K562 (cell line): Measurements from ENCODE around the gene FAM24B. TPM values are rescaled to one million over a fixed set of nuclear protein-coding genes. Genes with fewer than 3 reads are reported as not detected.

Experiments
- ATAC-seq: fragments of 200-7000 bp; cut with Tn5 transposase; 3 replicates; pipeline ENCODE4 v1.9.1; 2020; ENCODE audit warnings: moderate library complexity
- BruUV-seq: library from RNA; stranded (reverse); fragments of 400-500 nt; replicated peaks from 2 replicates; lab custom pipeline; 2021; lab: Mats Ljungman, UMichigan
- CTCF ChIA-PET: fragments of 300-600 bp; formaldehyde crosslinking; extraction: SDS; loops from one replicate; lab custom pipeline; 2021; ENCODE audit warnings: low intra/inter-chr PET ratio; lab: Yijun Ruan, JAX
- POLR2A ChIA-PET: fragments of 300-600, 350-650 bp; sonication (Branson Sonifier 250); formaldehyde crosslinking; extraction: SDS; loops from one replicate; lab custom pipeline; 2021; ENCODE audit warnings: antibody characterized with exemption, inconsistent platforms; lab: Yijun Ruan, JAX
- DNase-seq, 4 experiments: peaks; one replicate each; pipeline versions ENCODE4 v3.0.0 to v3.0.0-alpha.2; 2011 to 2018; ENCODE audit warnings: low spot score in 3 of 4, mixed read lengths in 3 of 4; ENCODE audit errors: extremely low read depth in 1 of 4
- FAIRE-seq: peaks from 2 replicates; lab custom pipeline; 2011; peaks lifted over from hg19 to GRCh38; lab: Jason Lieb, UNC
- H2AFZ ChIP-seq: 2 replicates; pipeline ENCODE4 v1.6.0; 2011; ENCODE audit warnings: low read depth, low read length, control low read depth, inconsistent platforms
- H3K27ac ChIP-seq: fragments of 200-600 bp; 3 replicates; pipeline ENCODE4 v1.8.0; 2011; ENCODE audit warnings: low read depth, mild to moderate bottlenecking, control low read depth, inconsistent platforms, low read length, moderate library complexity, mixed read lengths; ENCODE audit errors: extremely low read depth
- H3K27me3 ChIP-seq, 2 experiments: fragments of 300-600 bp in 1 of 2; 2 replicates in 1 of 2; 3 replicates in 1 of 2; pipeline versions ENCODE4 v1.6.0 to v1.8.0; 2011; ENCODE audit warnings: inconsistent platforms in 2 of 2, low read length in 2 of 2, mild to moderate bottlenecking in 1 of 2, mixed read lengths in 1 of 2, moderate library complexity in 1 of 2; ENCODE audit not compliant: control insufficient read depth in 2 of 2, insufficient read depth in 2 of 2
- H3K36me3 ChIP-seq: fragments of 300-600 bp; 3 replicates; pipeline ENCODE4 v1.8.0; 2011; ENCODE audit warnings: mild to moderate bottlenecking, low read length, inconsistent platforms; ENCODE audit not compliant: control insufficient read depth, insufficient read depth
- H3K4me1 ChIP-seq, 2 experiments: fragments of 200-600 bp in 1 of 2; replicated peaks in 1 of 2; 2 replicates in 1 of 2; 3 replicates in 1 of 2; pipeline versions ENCODE4 v1.5.1 to v1.8.0; 2011; ENCODE audit warnings: inconsistent platforms in 2 of 2, low read length in 2 of 2, mild to moderate bottlenecking in 1 of 2, mixed read lengths in 1 of 2, moderate library complexity in 1 of 2; ENCODE audit not compliant: control insufficient read depth in 2 of 2, insufficient read depth in 2 of 2
- H3K4me2 ChIP-seq: 2 replicates; pipeline ENCODE4 v1.6.1; 2011; ENCODE audit warnings: low read length, control low read depth, inconsistent platforms, mixed read lengths; ENCODE audit not compliant: insufficient read depth
- H3K4me3 ChIP-seq: fragments of 200-600 bp; sonication (generic), shearing (Covaris generic); 2 replicates; pipeline ENCODE4 v1.5.1; 2016; ENCODE audit warnings: control low read depth, inconsistent platforms
- H3K79me2 ChIP-seq: fragments of 200-600 bp; 3 replicates; pipeline ENCODE4 v1.8.0; 2011; ENCODE audit warnings: low read length, inconsistent platforms; ENCODE audit not compliant: control insufficient read depth, insufficient read depth
- H3K9ac ChIP-seq, 2 experiments: 2 replicates each; pipeline versions ENCODE4 v1.6.0 to v1.6.1; 2011; ENCODE audit warnings: low read depth in 2 of 2, low read length in 2 of 2, control low read depth in 1 of 2, inconsistent platforms in 1 of 2, mild to moderate bottlenecking in 1 of 2, mixed read lengths in 1 of 2; ENCODE audit not compliant: insufficient read depth in 1 of 2
- H3K9me1 ChIP-seq: one replicate; pipeline ENCODE4 v1.6.0; 2011; ENCODE audit warnings: inconsistent platforms, mild to moderate bottlenecking, low read length, moderate library complexity; ENCODE audit not compliant: control insufficient read depth, insufficient read depth
- H3K9me3 ChIP-seq: replicated peaks from 2 replicates; pipeline ENCODE4 v1.5.1; 2011; ENCODE audit warnings: low read depth, low read length, inconsistent platforms; ENCODE audit not compliant: control insufficient read depth, insufficient read depth
- H4K20me1 ChIP-seq: replicated peaks from 2 replicates; pipeline ENCODE4 v1.6.1; 2011; ENCODE audit warnings: low read length, inconsistent platforms, mixed read lengths; ENCODE audit not compliant: control insufficient read depth, insufficient read depth
- ADNP ChIP-seq: fragments of 200-800 bp; sonication (Bioruptor generic); IDR thresholded peaks from 2 replicates; pipeline ENCODE4 v1.6.1; 2016; ENCODE audit warnings: missing genetic modification characterization, missing compliant biosample characterization
- ATF7 ChIP-seq: fragments of 450-650 bp; IDR thresholded peaks from 2 replicates; pipeline ENCODE4 v1.7.1; 2014; ENCODE audit warnings: mild to moderate bottlenecking, moderate library complexity
- HDAC2 ChIP-seq: fragments of 450-650 bp; IDR thresholded peaks from 2 replicates; pipeline ENCODE4 v1.6.1; 2016; ENCODE audit warnings: mild to moderate bottlenecking
- HLTF ChIP-seq: fragments of 450-650 bp; IDR thresholded peaks from 2 replicates; pipeline ENCODE4 v1.6.1; 2016
- KDM1A ChIP-seq, 2 experiments: fragments of 450-650 bp; IDR thresholded peaks; 2 replicates each; pipeline ENCODE4 v1.6.1; 2016; ENCODE audit warnings: mild to moderate bottlenecking in 2 of 2
- MTF1 ChIP-seq: fragments of 250-450 bp; sonication (Bioruptor Pico); IDR thresholded peaks from 2 replicates; pipeline ENCODE4 v1.9.0; 2021; ENCODE audit warnings: moderate library complexity, mild to moderate bottlenecking, inconsistent platforms, borderline replicate concordance
- RCOR1 ChIP-seq, 2 experiments: IDR thresholded peaks; 2 replicates each; pipeline ENCODE4 v1.6.1; 2012; ENCODE audit warnings: low read depth in 2 of 2, low read length in 2 of 2, borderline replicate concordance in 1 of 2, improper control_type of control experiment in 1 of 2
- SMARCB1 ChIP-seq: IDR thresholded peaks from 2 replicates; pipeline ENCODE4 v1.6.1; 2011; ENCODE audit warnings: improper control_type of control experiment, low read depth; ENCODE audit not compliant: insufficient read length
- SMARCE1 ChIP-seq: fragments of 450-650 bp; IDR thresholded peaks from 2 replicates; pipeline ENCODE4 v1.7.1; 2016; ENCODE audit warnings: mild to moderate bottlenecking
- ZFP1 ChIP-seq: fragments of 450-650 bp; formaldehyde crosslinking; IDR thresholded peaks from 2 replicates; pipeline ENCODE4 v1.4.0; 2020; ENCODE audit warnings: mild to moderate bottlenecking, mixed read lengths
- WGBS: fragments of 100-300 bp; shearing (Covaris generic); methylation state at CpG from one replicate; pipeline ENCODE4 v1.1.6; 2016; ENCODE audit warnings: low coverage, mixed read lengths; ENCODE audit not compliant: insufficient coverage; ENCODE audit errors: missing lambda C conversion rate; 5-methylcytosine and 5-hydroxymethylcytosine counted together
- in situ Hi-C: fragments of 300-500 bp; cut with MboI; formaldehyde crosslinking; loops from 4 replicates; pipeline ENCODE4 v1.15.0; 2018; ENCODE audit warnings: inconsistent platforms, mixed read lengths
- intact Hi-C: fragments of 100-400 bp; cut with micrococcal nuclease; formaldehyde crosslinking; loops from 2 replicates; pipeline ENCODE4 v1.14.2; 2022
- polyA plus RNA-seq, 8 experiments: library from polyadenylated mRNA; depleted of rRNA in 4 of 8; stranded (reverse) in 5 of 8; unstranded in 3 of 8; fragments of >200 nt; fragmentation: Nextera tagmentation in 2 of 8; fragmentation: Illumina TruSeq in 1 of 8; extraction: Ambion mirVana in 2 of 8; extraction: Trizol in 1 of 8; gene quantifications; 2 replicates each; pipeline versions ENCODE4 v1.2.1 to v1.2.3, GENCODE V29; 2011 to 2014; ENCODE audit warnings: inconsistent platforms in 1 of 8, missing spikeins in 1 of 8
- total RNA-seq, 7 experiments: library from RNA; depleted of rRNA in 6 of 7; stranded (reverse); fragments of >200 nt in 6 of 7; fragmentation: Illumina TruSeq in 2 of 7; extraction: Trizol in 2 of 7; gene quantifications; 2 replicates each; pipeline versions ENCODE4 v1.2.1 to v1.2.3, GENCODE V29; 2011 to 2021; ENCODE audit warnings: low replicate concordance in 1 of 7
- TF ChIP-seq, protein P1 (sequence below): fragments of 200-800 bp; sonication (Bioruptor generic); IDR thresholded peaks from 2 replicates; pipeline ENCODE4 v1.6.1; 2017; ENCODE audit warnings: missing genetic modification characterization, missing compliant biosample characterization
- TF ChIP-seq, protein P2 (sequence below), 2 experiments: fragments of 450-650 bp in 1 of 2; sonication (generic) in 1 of 2; formaldehyde crosslinking in 1 of 2; IDR thresholded peaks in 1 of 2; conservative IDR thresholded peaks in 1 of 2; 2 replicates each; pipeline versions ENCODE4 v1.6.1 to v1.8.1; 2016 to 2023; ENCODE audit warnings: mild to moderate bottlenecking in 2 of 2, moderate library complexity in 2 of 2, inconsistent platforms in 1 of 2, missing genetic modification reagents in 1 of 2

FAM24B gene
- total and polyA plus RNA-seq, 9 of the 15 experiments (the other 6 are each of a cell fraction or from before 2014, with no cell fraction given) = 6.0 to 19.6 (median 9.2) TPM

DNA sequence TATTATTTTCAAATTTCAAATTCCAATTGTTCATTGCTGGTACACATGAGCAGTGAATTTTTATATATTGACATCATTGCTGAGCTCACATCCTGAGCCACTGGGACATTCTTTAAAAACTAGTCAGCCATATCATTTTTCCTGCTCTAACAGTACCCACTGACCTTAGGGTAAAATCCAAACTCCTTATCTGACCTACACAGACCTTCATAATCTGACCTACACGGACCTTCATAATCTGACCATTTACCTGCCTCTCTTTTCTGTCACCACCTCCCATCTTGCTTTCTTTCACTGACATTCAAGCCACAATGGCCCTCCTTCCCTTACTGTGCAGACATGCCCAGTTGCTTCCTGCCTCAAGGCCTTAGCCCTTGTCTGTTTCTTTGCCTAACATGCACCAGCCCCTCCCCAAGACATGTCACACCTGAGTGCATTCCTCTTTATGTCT is 17.6 kb downstream of the FAM24B start:
- no peaks in the 10 kb centered on the region for H3K27me3 ChIP-seq
- peaks cover 73% of the 10 kb centered on the region for H3K79me2 ChIP-seq
- no TSS peak for BruUV-seq
- peak; percentile 57 for FAIRE-seq
- H2AFZ ChIP-seq = no peak overlapping the region
- no peak overlapping the region for H3K27ac ChIP-seq
- ChIA-PET CTCF (no interaction called here), POLR2A (no interaction called here)
- H3K9ac ChIP-seq = no peak overlapping the region
- 0% methylated on average over 1 of the region's 1 CpG for WGBS
- H3K4me1 ChIP-seq = peaks cover 0 to 6% of the 10 kb centered on the region in 2 experiments; a peak in 2 of 5 replicates
- H3K9me3 ChIP-seq = no peaks in the 10 kb centered on the region
- H3K4me2 ChIP-seq = no peak overlapping the region
- peaks cover 18% of the 10 kb centered on the region for H4K20me1 ChIP-seq
- no peaks in the 10 kb centered on the region for H3K36me3 ChIP-seq
- intact Hi-C loops (no loop called here), in situ Hi-C loops (no loop called here)
- ATAC-seq = peak; percentile 70
- H3K9me1 ChIP-seq = no peaks in the 10 kb centered on the region
- H3K4me3 ChIP-seq = no peak overlapping the region
- peak in 2 of 4 experiments; percentile 24 to 43 for DNase-seq
- TF ChIP-seq KDM1A (IDR thresholded peaks at IDR 0.05) = peak; percentile 97 to 98
- no peak for TF ChIP-seq SMARCB1
- TF ChIP-seq ATF7 = 0 out of 2 replicates have a peak, but pooled peaks have one; percentile 22
- TF ChIP-seq ADNP (tag) = no peak
- peak; percentile 52 to 97; a peak in 3 of 4 replicates for TF ChIP-seq RCOR1 (IDR thresholded peaks at IDR 0.05; ENCODE audit: borderline replicate concordance in 1 of 2, low read depth in 2 of 2, low read length in 2 of 2)
- TF ChIP-seq HDAC2 = peak; percentile 92
- TF ChIP-seq, protein P1, sequence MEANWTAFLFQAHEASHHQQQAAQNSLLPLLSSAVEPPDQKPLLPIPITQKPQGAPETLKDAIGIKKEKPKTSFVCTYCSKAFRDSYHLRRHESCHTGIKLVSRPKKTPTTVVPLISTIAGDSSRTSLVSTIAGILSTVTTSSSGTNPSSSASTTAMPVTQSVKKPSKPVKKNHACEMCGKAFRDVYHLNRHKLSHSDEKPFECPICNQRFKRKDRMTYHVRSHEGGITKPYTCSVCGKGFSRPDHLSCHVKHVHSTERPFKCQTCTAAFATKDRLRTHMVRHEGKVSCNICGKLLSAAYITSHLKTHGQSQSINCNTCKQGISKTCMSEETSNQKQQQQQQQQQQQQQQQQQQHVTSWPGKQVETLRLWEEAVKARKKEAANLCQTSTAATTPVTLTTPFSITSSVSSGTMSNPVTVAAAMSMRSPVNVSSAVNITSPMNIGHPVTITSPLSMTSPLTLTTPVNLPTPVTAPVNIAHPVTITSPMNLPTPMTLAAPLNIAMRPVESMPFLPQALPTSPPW (CRISPR knock-in tag) = no peak
- no peak for TF ChIP-seq ZFP1 (CRISPR knock-in tag)
- TF ChIP-seq, protein P2, sequence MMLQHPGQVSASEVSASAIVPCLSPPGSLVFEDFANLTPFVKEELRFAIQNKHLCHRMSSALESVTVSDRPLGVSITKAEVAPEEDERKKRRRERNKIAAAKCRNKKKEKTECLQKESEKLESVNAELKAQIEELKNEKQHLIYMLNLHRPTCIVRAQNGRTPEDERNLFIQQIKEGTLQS (IDR thresholded peaks at IDR 0.05) = peak; percentile 62
- TF ChIP-seq, protein P2 (CRISPR knock-in tag; conservative IDR thresholded peaks at IDR 0.05) = no peak
- peak; percentile 67; the same call in 1 of the 2 replicates for TF ChIP-seq SMARCE1
- no peak for TF ChIP-seq MTF1 (CRISPR knock-in tag)
- TF ChIP-seq HLTF = no peak
